NCI-H2107 (cell line): ENCODE measurements around the gene CDKN2AIPNL.
A peak's percentile ranks its signal among the peaks of the same experiment; 100 is the strongest.
"Not testable (repeated sequence)": the region's sequence is repeated elsewhere in the genome, so short reads cannot be mapped to it uniquely, and the experiment has no call there.

Experiments
- DNase-seq: peaks from one replicate; lab custom pipeline; 2025; lab: John Stamatoyannopoulos, UW

The CDKN2AIPNL gene

DNA sequence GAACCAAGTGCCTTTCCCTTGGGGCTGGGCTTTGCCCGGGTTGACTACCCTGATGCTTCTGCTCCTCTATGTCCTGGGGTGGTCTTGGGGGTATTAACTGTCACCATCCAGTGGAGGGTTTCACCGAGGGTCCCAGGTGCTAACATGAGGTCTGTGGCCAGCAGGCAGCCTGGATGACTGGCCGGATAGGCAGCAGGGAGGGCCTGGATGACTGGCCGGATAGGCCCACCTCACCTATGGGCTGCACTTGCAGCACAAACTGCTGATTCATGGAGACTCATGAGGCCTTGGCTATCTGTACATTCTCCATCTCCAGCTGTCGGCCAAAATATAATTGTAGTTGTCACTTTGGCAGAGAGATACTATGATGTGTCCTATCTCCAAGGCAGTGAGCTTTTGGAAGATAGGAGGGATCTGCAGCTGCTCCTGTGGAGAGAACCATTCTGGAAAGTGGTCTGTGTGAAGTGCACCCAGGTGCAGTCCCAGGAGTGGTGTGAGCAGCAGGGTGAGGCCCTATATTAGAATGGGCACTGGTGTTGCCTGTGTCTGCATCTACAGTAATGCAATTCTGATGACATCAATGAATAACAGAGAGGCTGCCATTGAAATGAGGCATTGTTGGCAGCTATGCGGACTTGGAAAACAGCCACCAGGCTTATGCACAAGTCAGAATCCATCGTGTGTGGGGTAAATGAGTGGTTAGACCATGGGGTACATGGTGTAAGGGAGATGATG lies 26.3 kb upstream of the CDKN2AIPNL start:
- no peak for DNase-seq

DNA sequence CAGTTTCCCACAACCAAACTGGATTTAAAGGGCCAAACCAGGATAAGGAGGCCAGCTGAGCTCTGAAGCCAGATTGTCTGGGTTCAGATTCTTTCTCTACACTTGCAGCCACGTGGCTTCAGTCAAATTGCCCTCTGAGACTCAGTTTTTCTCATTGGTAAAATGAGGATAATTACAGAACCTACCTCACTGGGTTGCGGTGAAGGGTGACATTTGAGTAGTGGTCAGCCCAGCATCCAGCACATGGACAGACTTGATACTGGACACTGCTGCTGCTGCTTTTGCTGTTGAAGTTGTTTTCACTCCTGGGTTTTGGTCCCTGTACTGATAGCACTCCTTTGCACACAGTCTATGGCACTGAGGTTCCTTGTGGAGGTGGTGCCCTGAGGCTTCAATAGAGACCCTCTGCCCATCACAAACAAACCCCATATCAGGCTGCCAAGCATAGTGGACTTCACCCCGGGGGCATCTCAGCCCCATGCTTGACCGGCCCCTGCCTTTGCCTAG lies 25.7 kb upstream of the CDKN2AIPNL start:
- DNase-seq, result no peak

DNA sequence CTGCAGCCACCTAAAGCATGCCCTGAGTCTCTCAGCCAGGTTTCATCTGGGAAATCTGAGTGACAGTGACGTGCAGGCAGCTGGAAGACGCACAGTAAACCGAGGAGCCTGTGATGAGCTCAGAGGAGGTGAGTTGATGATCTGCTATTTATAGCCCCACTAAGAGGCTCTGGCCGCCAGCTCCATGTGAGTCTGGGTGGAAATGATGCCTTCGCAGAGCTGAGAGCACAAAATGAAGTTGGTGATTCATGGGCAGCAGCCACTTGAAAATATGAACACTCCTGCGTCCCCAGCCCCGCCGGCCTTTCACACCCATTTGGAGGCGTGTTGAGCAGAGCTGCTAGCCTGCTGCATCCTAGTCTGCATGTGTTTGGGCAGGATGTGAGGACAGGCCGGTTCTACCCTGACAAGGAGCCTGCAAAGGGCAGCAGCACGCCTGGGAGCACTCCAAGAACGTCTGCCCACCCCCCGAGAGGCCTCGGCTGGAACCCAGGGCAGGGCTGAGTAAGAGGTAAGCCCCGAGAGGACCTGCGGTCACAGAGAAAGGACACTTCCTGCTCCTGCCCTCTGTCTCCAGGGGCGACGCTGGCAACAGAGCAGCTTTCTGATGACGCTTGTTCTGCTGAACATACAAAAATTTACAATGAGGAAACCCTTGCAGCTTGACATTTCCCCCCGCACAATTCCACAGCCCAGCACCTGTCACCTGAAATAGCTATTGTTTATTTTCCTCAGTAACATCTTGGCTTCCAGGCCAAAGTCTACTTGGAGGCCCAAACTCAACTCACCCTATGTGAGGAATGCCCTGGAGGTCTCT lies 25.1 kb upstream of the CDKN2AIPNL start:
- peak; percentile 40 for DNase-seq

DNA sequence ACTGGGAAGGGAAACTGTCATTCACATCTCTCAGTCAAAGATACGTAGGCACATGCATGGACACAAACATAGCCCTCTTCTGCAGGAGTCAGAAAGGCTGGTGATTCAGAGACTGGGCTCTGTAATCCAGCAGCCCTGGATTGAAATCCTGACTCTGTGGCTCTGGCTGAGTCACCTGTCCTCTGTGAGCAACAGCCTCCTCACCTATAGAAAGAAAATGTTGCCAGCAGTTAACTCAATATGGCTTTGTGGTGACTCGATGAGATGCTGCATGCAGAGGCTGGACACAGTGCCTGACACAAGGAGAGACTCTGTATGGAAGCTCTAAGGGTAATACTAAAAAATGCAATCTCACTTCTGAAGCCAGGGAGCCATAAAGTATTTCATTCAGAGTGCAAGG lies 23.9 kb upstream of the CDKN2AIPNL start:
- DNase-seq, result no peak

DNA sequence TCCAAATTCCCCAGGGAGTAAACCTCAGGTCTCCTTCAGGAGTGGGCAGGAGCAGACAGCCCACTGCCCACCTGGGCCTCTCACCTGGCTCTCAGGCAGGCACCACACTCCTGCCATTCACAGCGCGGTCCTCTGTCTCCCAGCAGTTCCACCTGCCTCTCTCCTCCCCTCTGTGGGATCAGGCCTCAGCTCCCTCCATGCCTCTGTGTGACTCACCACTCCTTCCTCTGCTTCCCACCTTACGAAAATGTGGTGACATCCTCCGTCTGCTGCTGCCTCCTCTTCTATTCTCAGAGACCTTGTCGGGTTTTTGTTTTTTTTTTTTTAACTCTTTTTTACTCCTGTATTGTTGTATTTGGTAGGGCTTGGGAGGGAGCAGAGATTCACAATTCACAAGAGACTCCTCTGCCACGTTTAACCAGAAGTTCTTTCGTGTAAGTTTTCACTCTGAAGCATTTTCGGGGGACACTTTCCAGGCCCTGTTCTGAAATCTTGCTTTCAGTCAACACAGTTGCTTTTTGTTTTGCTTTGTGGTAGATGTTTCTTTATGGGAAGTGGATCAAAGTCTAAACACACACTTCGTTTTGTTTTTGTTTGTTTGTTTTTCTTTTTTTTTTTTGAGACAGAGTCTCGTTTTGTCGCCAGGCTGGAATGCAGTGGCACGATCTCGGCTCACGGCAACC lies 21.1 kb upstream of the CDKN2AIPNL start:
- DNase-seq, result no peak

DNA sequence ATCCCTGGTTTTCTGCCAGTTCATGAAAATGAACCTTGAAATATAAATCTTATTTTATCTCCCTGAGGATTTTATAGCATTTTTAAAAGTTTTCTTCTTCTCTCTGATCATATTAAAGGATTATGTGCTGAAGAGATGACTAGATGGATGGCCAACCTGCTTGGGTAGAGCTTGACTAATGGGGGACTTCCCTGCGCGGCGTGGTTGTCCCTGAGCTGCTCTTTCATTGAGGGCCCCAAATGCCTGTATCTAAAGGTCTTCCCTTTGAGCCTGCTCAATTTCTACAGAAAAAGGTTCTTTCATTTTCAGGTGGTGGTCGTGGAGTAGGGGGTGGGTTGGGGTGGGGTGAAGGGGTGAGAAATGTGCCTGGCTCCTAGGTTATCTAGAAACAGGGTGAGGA lies 20.5 kb upstream of the CDKN2AIPNL start:
- no peak for DNase-seq

DNA sequence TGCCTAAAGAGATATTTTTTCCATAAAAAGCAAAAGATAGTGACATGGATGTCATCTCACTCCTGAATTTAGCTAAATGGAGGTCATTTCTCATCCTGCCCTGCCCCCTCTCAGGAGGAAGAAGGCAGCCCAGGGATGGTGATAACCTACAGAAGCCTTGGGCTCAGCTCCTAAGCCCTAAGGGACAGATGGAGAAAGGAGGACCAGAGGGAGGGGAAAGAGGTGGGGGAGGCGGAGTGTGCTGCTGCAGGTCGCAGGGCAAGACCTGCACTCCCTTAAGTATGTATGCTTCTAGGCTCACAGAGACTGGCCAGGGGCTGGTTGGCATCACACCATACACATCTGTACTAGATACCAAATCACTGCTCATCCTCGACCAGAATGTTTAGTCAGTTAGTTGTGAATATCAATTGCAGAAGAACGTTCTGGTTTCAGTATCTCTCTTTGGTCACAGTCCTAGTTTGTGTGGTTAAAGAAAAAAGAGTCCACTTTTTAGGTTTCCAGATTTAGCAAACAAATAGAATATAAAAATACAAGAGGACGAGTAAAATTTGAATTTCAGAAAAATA lies 18.4 kb upstream of the CDKN2AIPNL start:
- DNase-seq, result no peak

DNA sequence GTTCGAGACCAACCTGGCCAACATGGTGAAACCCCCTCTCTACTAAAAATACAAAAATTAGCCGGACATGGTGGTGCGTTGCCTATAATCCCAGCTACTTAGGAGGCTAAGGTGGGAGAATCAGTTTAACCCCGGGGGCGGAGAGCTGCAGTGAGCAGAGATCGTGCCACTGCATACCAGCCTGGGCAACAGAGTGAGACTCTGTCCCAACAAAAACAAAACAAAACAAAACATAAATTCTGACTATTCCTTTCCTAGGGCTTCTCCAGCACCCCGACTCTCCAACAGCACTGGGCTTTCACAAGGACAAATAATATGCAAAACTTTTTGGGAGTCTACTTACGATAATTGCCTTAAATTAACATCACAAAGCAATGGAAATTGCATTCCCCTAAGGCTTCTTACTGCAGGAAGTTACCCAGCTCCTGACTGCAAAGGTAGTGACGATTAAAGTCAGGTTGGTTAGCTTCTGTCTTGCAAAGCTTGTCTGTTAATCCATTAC lies 15.9 kb upstream of the CDKN2AIPNL start:
- DNase-seq, result no peak

DNA sequence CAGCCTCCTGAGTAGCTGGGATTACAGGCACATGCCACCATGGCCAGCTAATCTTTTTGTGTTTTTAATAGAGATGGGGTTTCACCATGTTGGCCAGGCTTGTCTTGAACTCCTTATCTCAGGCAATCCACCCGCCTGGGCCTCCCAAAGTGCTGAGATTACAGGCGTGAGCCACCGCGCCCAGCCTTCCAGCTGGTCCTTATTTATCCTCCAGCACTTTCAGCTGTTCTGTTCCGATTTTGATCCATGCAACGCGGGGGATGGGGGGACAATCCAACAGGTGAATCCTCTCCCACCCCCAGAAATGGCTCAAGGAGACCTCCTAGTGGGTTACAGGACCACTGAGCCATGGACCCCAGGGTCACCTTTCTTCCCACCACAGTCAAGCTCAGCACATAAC lies 14.7 kb upstream of the CDKN2AIPNL start:
- DNase-seq, result no peak

DNA sequence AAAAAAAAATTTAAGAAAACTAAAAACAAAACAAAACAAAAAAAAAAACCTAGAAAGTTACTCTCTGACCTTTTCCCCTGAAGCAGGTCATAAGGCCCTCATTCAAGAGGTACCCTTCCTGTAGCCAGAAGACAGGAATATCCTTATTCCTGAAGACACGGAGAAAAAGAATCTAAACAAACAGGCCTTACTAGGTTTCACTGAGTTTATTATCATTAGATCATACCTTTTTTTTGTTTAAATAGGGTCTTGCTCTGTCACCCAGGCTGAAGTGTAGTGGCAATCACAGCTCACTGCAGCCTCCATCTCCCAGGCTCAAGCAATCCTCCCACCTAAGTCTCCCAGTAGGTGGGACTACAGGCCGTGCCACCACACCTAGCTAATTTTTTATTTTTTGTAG lies 11.7 kb upstream of the CDKN2AIPNL start:
- DNase-seq, result no peak

DNA sequence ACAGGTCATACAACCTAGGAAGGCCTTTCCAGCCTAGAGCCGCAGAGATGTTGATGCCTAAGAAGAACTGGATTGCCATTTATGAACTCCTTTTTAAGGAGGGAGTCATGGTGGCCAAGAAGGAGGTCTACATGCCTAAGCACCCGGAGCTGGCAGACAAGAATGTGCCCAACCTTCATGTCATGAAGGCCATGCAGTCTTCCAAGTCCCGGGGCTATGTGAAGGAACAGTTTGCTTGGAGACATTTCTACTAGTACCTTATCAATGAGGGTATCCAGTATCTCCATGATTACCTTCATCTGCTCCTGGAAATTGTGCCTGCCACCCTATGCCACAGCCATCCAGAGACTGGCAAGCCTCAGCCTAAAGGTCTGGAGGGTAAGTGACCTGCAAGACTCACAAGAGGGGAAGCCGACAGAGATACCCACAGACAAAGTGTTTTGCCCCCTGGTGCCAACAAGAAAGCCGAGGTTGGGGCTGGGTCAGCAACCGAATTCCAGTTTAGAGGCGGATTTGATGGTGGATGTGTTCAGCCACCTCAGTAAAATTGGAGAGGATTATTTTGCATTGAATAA lies 11.2 kb upstream of the CDKN2AIPNL start:
- no peak for DNase-seq

DNA sequence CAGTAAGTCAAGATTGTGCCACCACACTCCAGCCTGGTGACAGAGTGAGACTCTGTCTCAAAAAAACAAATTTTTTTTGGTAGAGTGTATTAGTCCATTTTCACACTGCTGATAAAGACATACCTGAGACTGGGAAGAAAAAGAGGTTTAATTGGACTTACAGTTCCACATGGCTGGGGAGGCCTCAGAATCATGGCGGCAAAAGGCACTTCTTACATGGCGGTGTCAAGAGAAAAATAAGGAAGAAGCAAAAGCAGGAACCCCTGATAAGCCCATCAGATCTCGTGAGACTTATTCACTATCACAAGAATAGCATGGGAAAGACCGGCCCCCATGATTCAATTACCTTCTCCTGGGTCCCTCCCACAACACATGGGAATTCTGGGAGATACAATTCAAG lies 9.4 kb upstream of the CDKN2AIPNL start:
- DNase-seq, result not testable (repeated sequence)

DNA sequence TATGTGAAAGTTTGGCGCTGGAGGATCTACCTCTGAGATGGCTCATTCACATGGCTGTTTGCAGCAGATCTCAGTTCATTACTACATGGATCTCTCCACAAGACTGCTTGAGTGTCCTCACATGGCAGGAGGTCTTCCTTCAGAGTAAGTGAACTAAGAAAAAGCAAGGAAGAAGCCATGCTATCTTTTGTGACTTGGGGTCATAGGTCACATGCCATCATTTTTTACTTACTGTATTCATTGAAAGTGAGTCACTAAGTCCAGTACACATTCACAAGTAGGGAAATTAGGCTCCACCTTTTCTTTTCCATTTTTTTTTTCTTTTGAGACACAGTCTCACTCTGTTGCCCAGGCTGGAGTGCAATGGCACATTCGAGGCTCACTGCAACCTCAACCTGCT lies 8.7 kb upstream of the CDKN2AIPNL start:
- no peak for DNase-seq

DNA sequence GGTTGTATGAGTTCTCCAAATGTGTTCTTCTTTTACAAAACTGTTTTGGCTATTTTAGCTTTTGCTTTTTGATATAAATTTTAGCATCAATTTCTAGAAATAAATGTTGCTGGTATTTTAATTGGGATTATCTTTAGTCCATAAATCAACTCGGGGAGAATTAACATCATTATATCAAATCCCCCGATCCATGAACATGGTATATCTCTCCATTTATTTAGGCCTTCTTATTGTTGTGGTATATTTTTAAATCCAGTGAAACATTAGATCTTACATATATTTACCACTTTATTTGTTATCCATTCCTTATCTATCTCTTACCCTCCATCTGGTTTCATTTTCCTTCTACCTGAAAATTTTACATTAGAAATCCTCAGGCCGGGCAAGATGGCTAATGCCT lies 7.3 kb upstream of the CDKN2AIPNL start:
- DNase-seq, result no peak

DNA sequence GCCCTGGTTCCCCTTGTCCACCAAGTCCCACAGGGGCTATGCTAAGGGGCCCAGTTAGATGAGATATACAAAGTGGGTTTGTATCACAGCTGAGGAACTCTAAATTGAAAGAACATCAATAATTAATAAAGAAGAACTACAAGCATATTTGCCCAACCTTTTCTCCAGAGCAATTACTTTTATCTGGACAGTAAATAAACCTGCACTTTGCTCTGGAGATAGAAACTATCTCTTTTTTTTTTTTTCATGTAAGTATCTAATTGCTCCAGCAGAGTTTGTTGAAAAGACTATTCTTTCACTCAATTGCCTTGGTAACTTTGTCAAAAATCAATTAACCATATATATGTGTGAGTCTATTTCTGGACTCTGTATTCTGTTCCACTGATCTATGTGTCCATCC lies 6.0 kb upstream of the CDKN2AIPNL start:
- no peak for DNase-seq

DNA sequence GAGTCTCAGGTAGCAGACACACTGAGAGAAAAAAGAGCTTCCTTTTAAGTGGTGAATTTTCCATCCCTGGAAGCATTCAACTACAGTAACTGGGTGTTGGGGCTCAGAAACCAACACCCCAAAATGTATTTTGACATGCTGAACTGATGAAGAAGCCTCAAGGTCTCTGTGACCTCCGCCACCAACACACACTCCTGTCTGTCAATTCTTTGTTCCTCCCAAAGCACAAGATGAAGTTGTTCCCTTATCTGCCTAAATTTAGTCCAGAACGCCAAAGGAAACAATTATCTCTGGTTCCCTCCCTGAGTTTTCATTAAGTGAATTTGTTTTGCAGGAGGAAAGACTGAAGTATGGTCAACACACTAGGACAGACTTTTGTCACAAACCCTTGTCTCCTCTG lies 1.4 kb upstream of the CDKN2AIPNL start:
- no peak for DNase-seq

DNA sequence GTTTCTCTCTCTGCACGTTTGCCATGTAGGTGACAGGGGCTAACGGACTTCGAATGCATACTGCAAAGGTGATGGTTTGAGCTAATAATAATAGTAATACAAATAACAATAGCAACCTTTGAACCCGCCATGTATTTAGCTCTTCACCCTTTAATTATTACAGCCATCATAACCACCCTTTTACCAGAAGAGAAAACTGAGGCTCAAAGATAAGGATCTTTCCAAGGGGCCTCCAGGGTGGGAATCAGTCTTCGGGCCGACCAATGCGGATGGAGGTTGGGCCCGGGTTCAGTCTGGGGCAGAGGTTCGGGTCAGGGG lies 494 bp downstream of the CDKN2AIPNL start:
- no peak for DNase-seq

DNA sequence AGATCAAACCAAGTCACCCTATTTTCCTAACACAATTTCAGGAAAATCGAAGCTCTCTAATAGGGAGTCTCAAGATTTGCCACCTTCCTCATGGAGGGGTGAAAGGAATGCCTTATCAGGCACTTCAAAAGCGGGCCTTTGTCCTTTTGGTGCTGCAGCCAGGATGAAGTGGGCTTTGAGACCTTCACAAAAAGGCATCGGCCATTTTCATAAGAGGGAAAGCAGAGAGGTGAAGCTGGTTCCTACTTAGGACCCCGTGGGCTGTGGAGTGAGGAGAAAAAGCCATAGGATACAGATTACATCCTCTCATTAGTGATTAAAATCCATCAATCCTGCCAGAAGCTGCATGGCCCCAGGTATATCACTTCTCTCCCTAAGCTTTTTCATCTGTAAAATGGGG lies 859 bp downstream of the CDKN2AIPNL start:
- no peak for DNase-seq

DNA sequence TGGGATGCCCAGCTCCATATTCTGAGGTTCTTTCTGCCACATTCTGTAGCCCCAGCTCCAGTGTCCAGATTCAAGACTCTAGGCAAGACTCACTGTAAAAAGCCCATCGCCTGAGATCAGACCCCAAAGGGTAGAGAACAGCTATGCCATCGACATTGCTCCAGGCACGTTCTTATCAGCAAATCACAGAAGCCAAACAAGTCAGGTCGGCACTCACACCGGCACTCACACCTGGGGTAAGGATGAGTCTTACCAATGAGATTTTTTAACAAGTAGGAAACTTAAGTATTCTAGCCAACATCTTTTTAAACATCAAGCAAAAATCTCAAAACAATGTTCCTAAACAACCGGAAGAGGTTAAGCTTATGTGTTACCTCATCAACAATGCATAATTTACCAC lies 2.4 kb downstream of the CDKN2AIPNL start:
- no peak for DNase-seq

DNA sequence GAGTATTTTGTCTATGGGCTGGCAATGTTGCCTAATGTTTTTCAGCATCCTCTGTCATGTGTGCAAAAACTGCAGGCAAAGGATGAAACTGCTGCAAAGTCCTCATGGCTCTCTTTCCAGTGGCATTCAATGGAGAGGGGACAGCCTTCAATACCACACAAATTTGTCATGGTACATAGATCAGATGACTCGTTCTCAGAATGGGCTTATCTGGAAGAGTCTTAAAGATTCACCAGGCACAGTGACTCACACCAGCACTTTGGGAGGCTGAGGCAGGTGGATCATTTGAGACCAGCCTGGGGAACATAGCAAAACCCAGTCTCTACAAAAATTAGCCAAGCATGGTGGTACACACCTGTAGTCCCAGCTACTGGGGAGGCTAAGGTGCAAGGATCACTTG lies 5.3 kb downstream of the CDKN2AIPNL start:
- no peak for DNase-seq

DNA sequence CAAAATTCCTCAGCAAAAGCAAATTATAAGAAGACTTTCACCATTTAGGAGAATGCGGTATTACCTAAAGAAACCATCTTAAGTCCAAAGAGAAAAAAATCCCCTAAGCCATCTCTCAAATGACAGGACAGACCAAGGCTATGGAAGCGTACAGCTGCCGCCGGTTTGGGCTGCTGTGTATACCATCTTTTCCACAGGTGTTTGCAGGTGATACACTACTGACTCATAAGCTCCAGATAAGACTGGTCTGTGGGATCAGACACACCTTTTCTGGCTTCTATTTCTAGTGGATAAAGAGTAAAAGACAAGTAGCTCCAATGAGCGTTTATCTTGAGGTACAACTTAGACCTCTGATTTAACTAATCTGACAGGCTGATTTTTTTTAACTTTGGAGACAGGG lies 7.7 kb downstream of the CDKN2AIPNL start:
- no peak for DNase-seq

DNA sequence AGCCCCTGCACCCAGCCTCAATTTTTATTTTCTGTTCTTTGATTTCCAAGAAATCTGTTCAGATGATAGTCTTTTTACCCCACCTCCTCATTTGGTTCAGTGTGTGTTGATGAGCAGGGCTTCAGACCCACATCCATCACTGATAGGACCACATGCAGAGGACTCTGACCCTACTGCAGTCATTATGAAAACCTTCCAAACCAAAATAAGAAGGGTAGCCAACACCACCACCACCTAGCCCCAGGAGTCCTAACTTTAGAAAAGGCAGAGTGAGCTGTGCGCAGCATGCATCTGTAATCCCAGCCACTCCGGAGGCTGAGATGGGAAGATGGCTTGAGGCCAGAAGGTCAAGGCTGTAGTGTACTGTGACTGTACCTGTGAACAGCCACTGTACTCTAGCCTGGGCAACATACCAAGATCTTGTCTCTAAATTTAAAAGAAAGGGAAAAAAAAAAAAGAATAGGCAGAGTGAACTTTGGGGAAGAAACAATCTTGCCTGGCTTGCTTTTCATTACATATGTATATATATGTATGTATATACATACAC lies 13.0 kb downstream of the CDKN2AIPNL start:
- no peak for DNase-seq
